ENCODE results near the gene ZNFX1.

Gene ZNFX1

GRCh38 chr20:49278818-49279676 is 1.2 kb upstream of the ZNFX1 start:
- no peak for TF ChIP-seq SIN3A (IDR thresholded peaks at IDR 0.05; ENCODE audit: borderline replicate concordance, insufficient read depth, low read length)
- TF ChIP-seq FOXP2 (optimal IDR thresholded peaks at IDR 0.05; ENCODE audit: borderline replicate concordance, extremely low read depth, extremely low read length, insufficient read depth): no peak
- peak; percentile 26 for TF ChIP-seq POLR2AphosphoS5 (IDR thresholded peaks at IDR 0.05; ENCODE audit: low read depth, low read length)

GRCh38 chr20:49277786-49278035 is 146 bp downstream of the ZNFX1 start:
- TF ChIP-seq POLR2AphosphoS5 (IDR thresholded peaks at IDR 0.05; ENCODE audit: low read depth, low read length) (no peak), FOXP2 (optimal IDR thresholded peaks at IDR 0.05; ENCODE audit: borderline replicate concordance, extremely low read depth, extremely low read length, insufficient read depth) (no peak), TAF1 (IDR thresholded peaks at IDR 0.05; ENCODE audit: borderline replicate concordance, insufficient read depth, low read length) (no peak), SIN3A (IDR thresholded peaks at IDR 0.05; ENCODE audit: borderline replicate concordance, insufficient read depth, low read length) (no peak), REST (IDR thresholded peaks at IDR 0.05; ENCODE audit: insufficient read depth in 1 of 2, low read depth in 2 of 2, low read length in 2 of 2) (no peak)

- TF ChIP-seq SIN3A (IDR thresholded peaks at IDR 0.05; ENCODE audit: borderline replicate concordance, insufficient read depth, low read length): no peak
- TF ChIP-seq TAF1 (IDR thresholded peaks at IDR 0.05; ENCODE audit: borderline replicate concordance, insufficient read depth, low read length): no peak
- TF ChIP-seq REST (IDR thresholded peaks at IDR 0.05; ENCODE audit: insufficient read depth in 1 of 2, low read depth in 2 of 2, low read length in 2 of 2): no peak
- no peak for TF ChIP-seq POLR2AphosphoS5 (IDR thresholded peaks at IDR 0.05; ENCODE audit: low read depth, low read length)
- no peak for TF ChIP-seq FOXP2 (optimal IDR thresholded peaks at IDR 0.05; ENCODE audit: borderline replicate concordance, extremely low read depth, extremely low read length, insufficient read depth)
Measured at GRCh38 chr20:49276961-49277785, 684 bp downstream of the ZNFX1 start.

- TF ChIP-seq SIN3A (IDR thresholded peaks at IDR 0.05; ENCODE audit: borderline replicate concordance, insufficient read depth, low read length): no peak
- TF ChIP-seq POLR2AphosphoS5 (IDR thresholded peaks at IDR 0.05; ENCODE audit: low read depth, low read length): no peak
- no peak for TF ChIP-seq FOXP2 (optimal IDR thresholded peaks at IDR 0.05; ENCODE audit: borderline replicate concordance, extremely low read depth, extremely low read length, insufficient read depth)
- no peak for TF ChIP-seq TAF1 (IDR thresholded peaks at IDR 0.05; ENCODE audit: borderline replicate concordance, insufficient read depth, low read length)
- TF ChIP-seq REST (IDR thresholded peaks at IDR 0.05; ENCODE audit: insufficient read depth in 1 of 2, low read depth in 2 of 2, low read length in 2 of 2): no peak
Measured at GRCh38 chr20:49276161-49276960, 1.5 kb downstream of the ZNFX1 start.

- TF ChIP-seq POLR2AphosphoS5 (IDR thresholded peaks at IDR 0.05; ENCODE audit: low read depth, low read length) (no peak), FOXP2 (optimal IDR thresholded peaks at IDR 0.05; ENCODE audit: borderline replicate concordance, extremely low read depth, extremely low read length, insufficient read depth) (no peak), SIN3A (IDR thresholded peaks at IDR 0.05; ENCODE audit: borderline replicate concordance, insufficient read depth, low read length) (no peak), REST (IDR thresholded peaks at IDR 0.05; ENCODE audit: insufficient read depth in 1 of 2, low read depth in 2 of 2, low read length in 2 of 2) (no peak), TAF1 (IDR thresholded peaks at IDR 0.05; ENCODE audit: borderline replicate concordance, insufficient read depth, low read length) (no peak)
Measured at GRCh38 chr20:49275636-49276035, 2.2 kb downstream of the ZNFX1 start.

Data from PFSK-1 (cell line).